Transverse colon (tissue), 4 donors: ENCODE data around the gene NPC1. TPM values are rescaled to one million over a fixed set of nuclear protein-coding genes. Genes with fewer than 3 reads are reported as not detected.
A peak's percentile ranks its signal among the peaks of the same experiment; 100 is the strongest.

Experiments used
- DNase-seq: peaks from one replicate; pipeline ENCODE4 v3.0.0-alpha.2; 2019
- H3K27ac ChIP-seq, 4 donors: fragments of 200-600 bp; sonication (generic); 2 replicates each; pipeline ENCODE4 v1.5.1; 2016 to 2018; ENCODE audit warnings: inconsistent platforms in 4 of 4
- H3K27me3 ChIP-seq: fragments of 200-600 bp; sonication (generic); 2 replicates; pipeline ENCODE4 v1.5.1; 2017; ENCODE audit warnings: inconsistent platforms
- H3K36me3 ChIP-seq, 4 donors: fragments of 200-600 bp; sonication (generic); 2 replicates each; pipeline ENCODE4 v1.5.1; 2017 to 2019; ENCODE audit warnings: inconsistent platforms in 4 of 4
- H3K4me1 ChIP-seq, 4 donors: fragments of 200-600 bp; sonication (generic); 2 replicates each; pipeline ENCODE4 v1.5.1; 2017 to 2020; ENCODE audit warnings: inconsistent platforms in 4 of 4
- H3K4me3 ChIP-seq, 4 donors: fragments of 200-600 bp; sonication (generic); 1 replicate in 1 of 4; 2 replicates in 3 of 4; pipeline versions ENCODE4 v1.5.1 to v1.6.1; 2017 to 2019; ENCODE audit warnings: inconsistent platforms in 4 of 4
- H3K9me3 ChIP-seq, 2 donors: fragments of 200-600 bp; sonication (generic); 2 replicates each; pipeline ENCODE4 v1.5.1; 2017 to 2019; ENCODE audit warnings: inconsistent platforms in 2 of 2
- CTCF ChIP-seq, 5 experiments: fragments of 200-600 bp in 3 of 5; fragments of 450-650 bp in 2 of 5; sonication (generic) in 3 of 5; IDR thresholded peaks; 1 replicate in 2 of 5; 2 replicates in 3 of 5; pipeline ENCODE4 v1.5.1; 2016 to 2017; ENCODE audit warnings: antibody characterized with exemption in 5 of 5, inconsistent platforms in 3 of 5, mild to moderate bottlenecking in 2 of 5, moderate library complexity in 1 of 5
- EP300 ChIP-seq: sonication (generic); formaldehyde crosslinking; IDR thresholded peaks from one replicate; pipeline ENCODE4 v1.6.1; 2017; ENCODE audit warnings: antibody characterized with exemption, low read depth
- POLR2A ChIP-seq: fragments of 450-650 bp; IDR thresholded peaks from one replicate; pipeline ENCODE4 v1.6.1; 2016; ENCODE audit warnings: antibody characterized with exemption, mild to moderate bottlenecking, moderate library complexity
- POLR2AphosphoS5 ChIP-seq, 3 donors: sonication (generic); formaldehyde crosslinking; IDR thresholded peaks; one replicate each; pipeline ENCODE4 v1.6.1; 2016; ENCODE audit warnings: antibody characterized with exemption in 3 of 3
- WGBS, 2 donors: methylation state at CpG; one replicate each; pipeline ENCODE4 v1.1.5; 2018; ENCODE audit warnings: low coverage in 1 of 2; 5-methylcytosine and 5-hydroxymethylcytosine counted together
- in situ Hi-C, 4 donors: fragments of 200-750 bp; cut with MboI; loops; one replicate each; pipeline versions ENCODE4 v1.15.0 to v1.15.1; 2017; ENCODE audit warnings: low sequenced_read_pairs in 3 of 4, low pct_ligation_motif_present in 1 of 4, low pct_unique_long_range_greater_than_20kb in 1 of 4
- intact Hi-C: fragments of 100-400 bp; cut with DNase I; formaldehyde crosslinking; loops from one replicate; pipeline ENCODE4 v1.15.1; 2023; ENCODE audit warnings: low total_unique reads
- total RNA-seq, 4 donors: library from RNA; depleted of rRNA; stranded (reverse); fragments of >200 nt; gene quantifications; one replicate each; pipeline ENCODE4 v1.1.0, GENCODE V29; 2016

The NPC1 gene
- total RNA-seq, 4 donors from 2014 or later = 33.6 to 96.1 (median 49.7) TPM

GRCh38 chr18:23627970-23628369, 41.7 kb upstream of the NPC1 start:
- Histone ChIP-seq H3K36me3 (no peaks in the 10 kb centered on the region), H3K9me3 (no peaks in the 10 kb centered on the region), H3K4me1 (peaks cover 0 to 23% (median 6%) of the 10 kb centered on the region in 4 donors), H3K27me3 (no peaks in the 10 kb centered on the region), H3K4me3 (no peak overlapping the region), H3K27ac (peak overlapping the region in 2 of 4 donors; percentile 22 to 30)
- no peak for DNase-seq
- TF ChIP-seq POLR2AphosphoS5 (IDR thresholded peaks at IDR 0.05) (no peak), CTCF (IDR thresholded peaks at IDR 0.05) (no peak), POLR2A (no peak), EP300 (no peak)
- intact Hi-C loops (no loop called here), in situ Hi-C loops (loop anchor here in 3 of 4 donors (10.0 to 25.0 kb wide), 5 partner anchors 67 to 484 kb away; no protein-coding TSS in a partner anchor)

- Histone ChIP-seq H3K27ac (peak overlapping the region in 3 of 4 donors; percentile 10 to 30 (median 22)), H3K9me3 (no peaks in the 10 kb centered on the region), H3K27me3 (no peaks in the 10 kb centered on the region), H3K4me1 (peaks cover 0 to 23% (median 6%) of the 10 kb centered on the region in 4 donors), H3K36me3 (no peaks in the 10 kb centered on the region), H3K4me3 (no peak overlapping the region)
- peak; percentile 18 for DNase-seq
- in situ Hi-C loops (loop anchor here in 3 of 4 donors (10.0 to 25.0 kb wide), 5 partner anchors 67 to 485 kb away; no protein-coding TSS in a partner anchor), intact Hi-C loops (no loop called here)
- 31 to 35% methylated on average over 3 of the region's 3 CpGs for WGBS, 2 donors
- TF ChIP-seq CTCF (IDR thresholded peaks at IDR 0.05) (no peak), POLR2A (no peak), EP300 (no peak), POLR2AphosphoS5 (IDR thresholded peaks at IDR 0.05) (no peak)
Measured at GRCh38 chr18:23627321-23627720, 41.0 kb upstream of the NPC1 start.

- in situ Hi-C loops (loop anchor here in 3 of 4 donors (10.0 to 25.0 kb wide), 5 partner anchors 68 to 486 kb away; no protein-coding TSS in a partner anchor), intact Hi-C loops (no loop called here)
- no peak for DNase-seq
- no peaks in the 10 kb centered on the region for H3K9me3 ChIP-seq
- H3K36me3 ChIP-seq = no peaks in the 10 kb centered on the region
- H3K27me3 ChIP-seq = peaks cover 5% of the 10 kb centered on the region
- WGBS, 2 donors = 25 to 45% methylated on average over 4 of the region's 4 CpGs
- peak overlapping the region in 3 of 4 donors; percentile 10 to 30 (median 22) for H3K27ac ChIP-seq
- TF ChIP-seq CTCF (IDR thresholded peaks at IDR 0.05) = no peak
- TF ChIP-seq POLR2AphosphoS5 (IDR thresholded peaks at IDR 0.05) = no peak
- no peak for TF ChIP-seq EP300
- no peak for TF ChIP-seq POLR2A
- peaks cover 0 to 23% (median 6%) of the 10 kb centered on the region in 4 donors for H3K4me1 ChIP-seq
- no peak overlapping the region for H3K4me3 ChIP-seq
Measured at GRCh38 chr18:23626451-23627279, 40.4 kb upstream of the NPC1 start.

- in situ Hi-C loops = loop anchor here (10.0 to 25.0 kb wide), 5 partner anchors 72 to 289 kb away; no protein-coding TSS in a partner anchor
- Histone ChIP-seq H3K36me3 (no peaks in the 10 kb centered on the region), H3K27ac (no peak overlapping the region), H3K27me3 (peaks cover 32% of the 10 kb centered on the region), H3K4me1 (peaks cover 0 to 35% (median 20%) of the 10 kb centered on the region in 4 donors), H3K4me3 (no peak overlapping the region), H3K9me3 (no peaks in the 10 kb centered on the region)
- TF ChIP-seq EP300 (no peak), CTCF (IDR thresholded peaks at IDR 0.05) (no peak), POLR2A (no peak), POLR2AphosphoS5 (IDR thresholded peaks at IDR 0.05) (no peak)
- DNase-seq = no peak
- 83 to 86% methylated on average over 3 of the region's 3 CpGs for WGBS, 2 donors
- intact Hi-C loops = loop anchor here (5.0 kb wide), 1 partner anchor 189 kb away; no protein-coding TSS in a partner anchor
Measured at GRCh38 chr18:23623040-23623439, 36.7 kb upstream of the NPC1 start.
